Progenitor cell of endocrine pancreas (in vitro differentiated cells): ENCODE data around the gene RAB14. TPM values are rescaled to one million over a fixed set of nuclear protein-coding genes. Genes with fewer than 3 reads are reported as not detected.

Experiments used
- DNase-seq: peaks from one replicate; pipeline ENCODE4 v3.0.0; 2021; ENCODE audit warnings: low spot score; ENCODE audit not compliant: unreplicated experiment
- H3K27ac Mint-ChIP-seq: 2 replicates; pipeline ENCODE4 v1.8.0; 2021; ENCODE audit warnings: mild to moderate bottlenecking, moderate library complexity, mixed read lengths
- H3K27me3 Mint-ChIP-seq: 2 replicates; pipeline ENCODE4 v1.8.0; 2021; ENCODE audit warnings: mixed read lengths
- H3K36me3 Mint-ChIP-seq: 2 replicates; pipeline ENCODE4 v1.8.0; 2022; ENCODE audit warnings: mixed read lengths; ENCODE audit not compliant: insufficient read depth
- H3K4me1 Mint-ChIP-seq: 2 replicates; pipeline ENCODE4 v1.8.0; 2021; ENCODE audit warnings: low read depth, mixed read lengths
- H3K4me3 Mint-ChIP-seq: 2 replicates; pipeline ENCODE4 v1.8.0; 2021; ENCODE audit warnings: low read depth, mild to moderate bottlenecking, moderate library complexity, mixed read lengths
- H3K9me3 Mint-ChIP-seq: 2 replicates; pipeline ENCODE4 v1.8.0; 2021; ENCODE audit warnings: low read depth, mixed read lengths
- CTCF ChIP-seq: fragments of 200-600 bp; sonication (generic); IDR thresholded peaks from one replicate; pipeline ENCODE4 v1.5.0; 2021; ENCODE audit warnings: antibody characterized with exemption, mild to moderate bottlenecking; ENCODE audit not compliant: unreplicated experiment
- long read RNA-seq: library from polyadenylated mRNA; unstranded; transcript quantifications from one replicate; pipeline ENCODE4 v2.0.0, GENCODE V29; 2020
- total RNA-seq: library from RNA; stranded (reverse); gene quantifications from 2 replicates; pipeline ENCODE4 v1.2.1, GENCODE V29; 2021

Gene RAB14
- 53.7 and 55.4 TPM in 2 replicates for total RNA-seq
- long read RNA-seq, full-length matches to known transcripts, result 8 of 28 reads
- long read RNA-seq, partial matches to known transcripts, result 10 of 28 reads
- long read RNA-seq, other reads (novel, unspliced or antisense), result 10 of 28 reads

- Mint-ChIP-seq H3K9me3 (no peaks in the 10 kb centered on the region), H3K27ac (peak within 1 kb of the TSS; percentile 96), H3K27me3 (peaks cover 5% of the 10 kb centered on the region), H3K4me3 (peak within 1 kb of the TSS; percentile 92), H3K36me3 (no peaks in the 10 kb centered on the region), H3K4me1 (peaks cover 30% of the 10 kb centered on the region)
- peak; percentile 99 for DNase-seq
- TF ChIP-seq CTCF, result peak; percentile 60
These were observed at the start of gene RAB14 for GRCh38 chr9:121201738-121202533. Gene RAB14, minus strand, starts transcription at chr9:121201869. Its CDS starts 8,457 bp downstream, at chr9:121193412.

GRCh38 chr9:121249563-121249962 is 47.9 kb upstream of the RAB14 start:
- H3K27me3 Mint-ChIP-seq, result peaks cover 13% of the 10 kb centered on the region
- no peak for TF ChIP-seq CTCF
- no peak overlapping the region for H3K27ac Mint-ChIP-seq
- no peak for DNase-seq
- no peaks in the 10 kb centered on the region for H3K36me3 Mint-ChIP-seq
- no peak overlapping the region for H3K4me3 Mint-ChIP-seq
- no peaks in the 10 kb centered on the region for H3K4me1 Mint-ChIP-seq
- H3K9me3 Mint-ChIP-seq, result no peaks in the 10 kb centered on the region

DNA sequence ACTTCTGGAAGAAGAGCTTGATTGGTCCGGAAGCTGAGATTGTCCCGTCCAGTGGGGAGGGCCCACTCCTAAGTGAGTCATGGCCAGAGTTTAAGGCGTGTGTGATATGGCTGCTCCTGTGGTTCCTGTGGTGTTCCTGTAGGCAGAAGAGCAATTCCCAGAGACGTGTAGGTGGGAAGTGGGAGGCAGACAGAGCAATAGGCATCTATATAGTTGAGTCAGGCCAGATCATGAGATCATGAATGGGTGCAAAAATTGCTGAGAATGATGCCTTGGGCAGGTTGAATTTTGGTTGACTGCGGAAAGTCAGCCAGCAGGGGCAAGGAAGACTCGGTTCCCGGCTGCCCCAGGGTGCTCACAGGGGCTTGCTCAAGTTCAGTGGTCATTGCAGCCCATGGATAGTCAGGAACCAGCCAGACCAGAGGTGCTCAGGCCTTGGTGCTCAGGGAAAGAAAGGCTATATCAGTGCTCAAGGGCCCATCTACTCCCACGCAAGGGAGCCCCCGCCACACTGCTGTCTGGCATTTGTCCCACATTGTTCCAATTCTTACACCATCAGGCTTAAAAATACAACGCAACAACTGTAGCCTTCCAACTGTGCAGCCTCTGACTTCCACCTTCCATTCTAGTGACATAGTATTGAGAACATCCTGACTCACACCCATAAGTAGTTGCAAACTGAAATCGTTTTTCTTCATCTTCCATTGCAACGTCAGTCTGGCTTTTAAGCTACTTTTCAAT is 45.3 kb upstream of the RAB14 start:
- peaks cover 4% of the 10 kb centered on the region for H3K9me3 Mint-ChIP-seq
- no peak overlapping the region for H3K4me3 Mint-ChIP-seq
- DNase-seq, result no peak
- H3K36me3 Mint-ChIP-seq, result peaks cover 2% of the 10 kb centered on the region
- no peak overlapping the region for H3K27ac Mint-ChIP-seq
- TF ChIP-seq CTCF, result no peak
- peaks cover 2% of the 10 kb centered on the region for H3K27me3 Mint-ChIP-seq
- H3K4me1 Mint-ChIP-seq, result no peaks in the 10 kb centered on the region

GRCh38 chr9:121242959-121243346 is 41.3 kb upstream of the RAB14 start:
- no peaks in the 10 kb centered on the region for H3K27me3 Mint-ChIP-seq
- H3K4me3 Mint-ChIP-seq, result no peak overlapping the region
- H3K4me1 Mint-ChIP-seq, result peaks cover 7% of the 10 kb centered on the region
- H3K9me3 Mint-ChIP-seq, result peaks cover 4% of the 10 kb centered on the region
- no peak for TF ChIP-seq CTCF
- no peak overlapping the region for H3K27ac Mint-ChIP-seq
- no peak for DNase-seq
- peaks cover 2% of the 10 kb centered on the region for H3K36me3 Mint-ChIP-seq

- TF ChIP-seq CTCF, result no peak
- H3K27me3 Mint-ChIP-seq, result no peaks in the 10 kb centered on the region
- no peak overlapping the region for H3K27ac Mint-ChIP-seq
- peaks cover 2% of the 10 kb centered on the region for H3K36me3 Mint-ChIP-seq
- no peak overlapping the region for H3K4me3 Mint-ChIP-seq
- H3K9me3 Mint-ChIP-seq, result peaks cover 4% of the 10 kb centered on the region
- H3K4me1 Mint-ChIP-seq, result peaks cover 8% of the 10 kb centered on the region
- DNase-seq, result no peak
These were observed 40.7 kb upstream of the RAB14 start for GRCh38 chr9:121242219-121242958.
